GM21723 (cell line): Measurements from ENCODE around the gene ORM2.
A peak's percentile ranks its signal among the peaks of the same experiment; 100 is the strongest.

Experiments used
- ATAC-seq: cut with Tn5 transposase; IDR thresholded peaks from one replicate; pipeline ENCODE4 v1.9.1; 2021; ENCODE audit warnings: mild to moderate bottlenecking, moderate library complexity; ENCODE audit not compliant: unreplicated experiment

Gene ORM2

DNA sequence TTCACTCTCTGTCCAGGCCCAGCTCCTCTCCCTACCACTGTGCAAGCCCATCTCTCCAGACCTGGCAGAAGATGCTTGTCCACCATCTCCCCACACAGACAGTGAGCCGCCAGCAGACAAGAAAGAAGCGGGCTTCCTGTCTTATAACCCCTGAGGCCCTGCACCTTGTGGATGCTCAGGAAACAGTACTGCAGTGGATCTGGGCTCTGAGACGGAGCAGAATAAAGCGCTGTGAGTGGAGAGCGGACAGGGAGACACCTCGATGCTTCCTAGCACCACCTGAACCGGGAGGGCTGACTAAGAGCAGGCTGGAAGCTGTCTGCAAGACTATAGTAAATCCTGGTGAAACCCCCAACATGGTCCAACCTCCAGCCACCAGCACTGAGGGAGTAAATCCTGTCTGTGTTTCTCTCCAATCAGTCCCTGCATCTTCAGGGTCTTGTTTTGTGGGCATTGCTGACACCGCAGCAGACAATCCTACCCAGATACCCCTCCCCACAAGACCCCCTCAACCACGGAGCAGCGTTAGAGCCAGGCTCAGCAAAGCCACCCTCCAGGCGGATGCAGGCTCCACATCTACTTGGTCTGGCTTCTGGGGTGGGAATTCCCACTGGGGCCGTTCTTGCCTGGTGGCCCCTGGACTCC is 18.7 kb downstream of the ORM2 start:
- no peak for ATAC-seq

DNA sequence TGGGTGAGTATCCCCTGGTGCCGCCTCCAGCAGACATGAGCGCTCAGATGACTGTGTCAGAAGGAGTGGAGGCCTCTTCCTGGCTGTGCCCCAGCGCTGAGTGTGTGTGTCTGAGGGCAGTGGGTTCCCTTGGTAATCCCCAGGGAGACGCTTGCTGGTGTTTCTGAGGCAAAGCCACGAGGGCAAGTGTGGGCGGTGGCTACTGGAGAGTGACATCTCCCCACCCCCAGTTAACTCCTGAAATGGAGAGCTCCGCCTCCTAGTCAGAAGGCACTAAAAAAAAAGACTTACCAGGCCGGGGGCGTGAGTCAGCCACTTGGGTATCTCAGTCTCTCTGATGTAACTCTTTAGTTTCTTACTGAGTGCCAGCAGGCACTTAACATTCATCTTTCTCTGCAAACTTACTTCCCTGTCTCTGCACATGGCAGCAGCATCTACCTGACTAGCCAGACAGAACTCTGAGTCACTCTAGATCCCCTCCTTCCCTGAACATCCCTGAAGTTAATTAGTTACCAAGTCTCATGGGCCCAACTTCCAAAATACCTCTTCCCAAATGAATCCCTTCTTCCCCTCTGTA is 19.3 kb downstream of the ORM2 start:
- ATAC-seq, result peak; percentile 92

DNA sequence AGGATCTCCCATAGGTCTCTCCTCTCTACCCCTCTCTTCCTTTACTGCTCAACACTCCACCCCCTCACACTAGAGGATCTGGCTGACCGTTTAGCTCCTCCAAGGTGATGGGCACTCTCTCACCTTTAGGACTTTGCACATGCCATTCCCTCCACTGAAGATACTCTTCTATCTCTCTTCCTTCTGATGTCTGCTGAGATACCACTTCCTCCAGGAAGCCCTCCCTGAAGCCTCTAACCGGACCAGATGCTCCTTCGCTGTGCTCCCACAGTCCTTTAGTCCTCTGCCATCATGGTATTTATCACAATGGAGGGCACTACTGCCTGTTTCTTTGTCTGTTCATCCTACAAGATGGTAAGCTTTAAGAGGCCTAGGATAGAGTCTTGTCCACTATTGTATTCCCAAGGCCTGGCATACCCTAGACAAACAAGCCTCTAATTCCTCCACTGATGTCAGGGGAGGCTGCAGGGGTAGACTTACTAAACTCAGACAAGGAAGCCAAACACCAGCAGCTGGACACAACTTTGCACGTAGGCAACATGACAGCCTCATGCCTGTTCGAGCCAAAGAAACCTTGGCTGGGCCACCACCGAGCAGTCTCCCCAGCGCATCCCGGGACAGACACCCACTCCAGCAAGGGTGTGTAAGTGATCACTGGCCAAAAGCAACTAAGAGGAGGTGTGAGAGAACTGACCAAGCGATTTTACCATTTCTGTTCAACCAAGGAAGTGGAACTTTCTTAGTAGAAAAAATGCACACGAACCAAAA is 20.2 kb downstream of the ORM2 start:
- no peak for ATAC-seq

DNA sequence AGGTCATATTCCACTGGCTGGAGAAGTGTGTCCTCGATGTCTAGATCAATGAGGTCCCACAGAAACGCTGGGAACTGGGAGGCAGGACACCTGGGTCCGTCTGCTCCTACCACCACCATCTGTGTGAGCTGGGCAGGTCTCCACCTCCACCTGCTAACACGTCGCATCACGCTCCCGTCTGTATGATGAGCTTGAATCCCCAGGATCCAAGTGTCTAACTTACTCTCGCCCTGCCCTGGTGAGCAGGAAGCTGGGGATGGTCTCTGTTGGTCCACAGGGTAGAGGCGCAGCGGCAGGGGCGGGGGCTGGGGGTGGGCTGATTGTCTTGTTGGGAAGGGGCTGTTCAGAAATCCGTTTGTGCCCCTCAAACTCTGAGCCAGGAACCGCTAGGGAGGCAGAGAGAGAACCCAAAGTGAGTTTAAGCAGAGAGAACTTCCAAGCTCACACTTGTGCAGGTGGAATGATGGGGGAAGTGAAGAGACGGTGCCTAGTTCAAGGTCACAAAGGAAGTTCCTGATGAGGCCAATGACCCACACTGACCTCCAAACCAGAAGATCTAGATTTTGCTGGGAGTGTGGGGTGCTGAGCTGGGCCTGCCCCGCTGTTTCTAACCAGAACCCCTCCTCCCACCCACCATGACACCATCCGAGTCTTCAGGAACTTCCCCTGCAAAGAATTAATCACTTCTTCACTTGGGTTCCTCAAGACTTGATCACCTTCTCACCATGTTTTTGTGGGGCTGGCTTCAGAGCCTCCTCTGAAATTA is 21.1 kb downstream of the ORM2 start:
- ATAC-seq, result no peak

DNA sequence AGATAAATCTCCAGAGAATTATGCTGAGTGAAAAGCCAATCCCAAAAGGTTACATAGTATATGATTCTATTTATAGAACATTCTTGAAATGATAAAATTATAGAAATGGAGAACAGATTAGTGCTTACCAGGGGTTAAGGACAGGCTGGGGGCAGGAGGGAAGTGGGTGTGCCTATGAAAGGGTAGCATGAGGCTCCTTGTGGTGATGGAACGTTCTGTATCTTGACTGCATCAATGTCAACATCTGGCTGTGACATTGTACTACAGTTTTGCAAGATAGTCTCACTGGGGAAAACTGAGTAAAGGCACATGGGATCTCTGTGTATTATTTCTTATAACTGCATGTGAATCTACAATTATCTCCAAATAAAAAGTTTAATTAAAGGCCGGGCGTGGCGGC is 22.3 kb downstream of the ORM2 start:
- no peak for ATAC-seq

DNA sequence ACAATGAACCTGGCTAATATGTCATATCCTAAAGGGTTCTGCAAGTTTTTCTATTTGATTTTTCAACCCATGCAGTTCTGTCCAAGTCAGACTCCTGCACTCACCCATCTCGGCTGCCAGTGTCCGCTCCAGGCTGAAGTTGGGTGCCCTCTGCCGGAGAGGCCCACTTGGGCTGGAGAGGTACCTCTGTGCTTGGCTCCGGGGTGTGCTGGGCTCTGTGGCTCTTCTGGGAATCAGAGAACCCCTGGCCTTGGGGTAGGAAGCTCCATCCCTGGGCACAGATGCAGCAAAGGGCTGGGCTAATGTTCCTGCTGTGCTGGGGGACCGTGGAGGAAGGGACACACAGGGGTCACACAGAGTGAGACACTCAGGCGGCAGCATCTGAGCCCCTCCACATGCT is 26.2 kb downstream of the ORM2 start:
- ATAC-seq, result no peak

DNA sequence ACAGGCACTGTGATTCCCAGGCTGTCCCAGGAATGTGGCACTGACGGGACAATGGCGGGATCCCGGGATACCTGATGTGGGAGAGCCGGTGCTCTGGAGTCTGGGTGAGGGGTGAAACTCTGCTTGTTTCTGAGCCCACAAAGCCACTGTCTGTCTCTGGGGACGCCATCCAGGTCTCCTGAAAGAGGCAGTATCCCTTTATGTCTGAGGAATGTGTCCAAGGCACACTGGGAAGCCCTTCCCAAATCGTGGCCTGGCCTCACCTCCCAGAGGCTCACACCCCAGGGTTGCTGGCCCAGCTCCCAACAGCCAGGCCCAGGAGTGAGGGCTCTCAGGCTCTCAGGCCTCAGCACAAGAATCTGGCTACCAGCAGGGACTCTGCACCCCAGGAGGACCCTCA is 27.1 kb downstream of the ORM2 start:
- ATAC-seq, result no peak

DNA sequence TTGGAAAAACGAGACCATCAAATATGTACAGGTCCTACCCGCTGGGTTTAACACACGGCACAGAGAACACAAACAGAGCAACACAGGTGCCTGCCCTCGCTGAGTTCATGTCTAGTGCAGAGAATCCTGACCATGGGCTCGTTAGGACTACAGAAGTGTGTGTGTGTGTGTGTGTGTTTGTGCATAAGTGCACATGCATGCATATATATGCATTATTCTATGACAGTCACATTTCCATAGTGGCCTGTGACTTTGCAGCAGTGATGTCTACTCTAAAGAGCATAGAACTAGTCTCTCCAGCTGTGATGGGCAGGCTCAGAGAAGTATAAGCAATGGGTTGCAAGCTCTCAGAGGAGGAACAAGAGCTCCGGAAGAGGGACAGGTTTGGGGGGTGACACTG is 27.7 kb downstream of the ORM2 start:
- no peak for ATAC-seq

DNA sequence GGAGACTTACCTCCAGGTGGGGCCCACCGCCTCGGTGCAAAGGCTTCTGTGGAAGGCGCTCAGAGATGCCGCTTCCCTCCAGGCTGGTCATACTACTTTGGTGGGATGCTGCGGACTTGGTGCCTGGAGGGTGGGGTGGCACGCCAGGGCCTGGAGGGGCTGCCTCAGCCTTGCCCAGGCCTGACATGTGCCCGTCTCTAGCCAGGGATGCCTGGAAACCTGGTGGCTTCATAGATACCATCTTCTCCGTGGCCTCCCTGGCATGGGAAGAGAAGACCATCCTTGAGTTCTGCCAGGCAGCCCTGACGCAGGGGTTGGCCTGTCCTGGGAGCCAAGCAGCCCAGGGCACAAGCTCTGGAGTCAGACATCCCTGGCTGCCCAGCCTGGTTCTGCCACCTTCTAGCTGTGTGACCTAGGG is 28.3 kb downstream of the ORM2 start:
- no peak for ATAC-seq

DNA sequence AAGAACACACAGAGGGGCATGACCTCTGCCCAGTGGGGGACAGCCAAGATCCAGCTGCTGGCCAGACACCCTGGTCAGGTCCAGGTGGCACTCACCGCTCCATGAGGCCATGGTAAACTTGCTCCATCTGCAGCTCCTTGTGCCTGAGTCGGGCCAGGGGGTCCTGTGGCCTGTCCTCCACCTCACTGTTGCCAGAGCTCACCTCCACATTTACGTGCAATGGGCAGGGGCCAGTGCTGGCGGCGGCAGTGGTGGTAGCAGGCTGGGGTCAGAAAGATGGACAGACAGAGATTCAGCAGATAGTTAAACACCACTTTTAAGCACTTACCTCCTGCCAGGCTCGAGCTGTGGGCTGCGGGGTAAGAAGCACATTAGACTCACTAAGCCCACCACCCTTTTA is 30.1 kb downstream of the ORM2 start:
- ATAC-seq, result no peak

DNA sequence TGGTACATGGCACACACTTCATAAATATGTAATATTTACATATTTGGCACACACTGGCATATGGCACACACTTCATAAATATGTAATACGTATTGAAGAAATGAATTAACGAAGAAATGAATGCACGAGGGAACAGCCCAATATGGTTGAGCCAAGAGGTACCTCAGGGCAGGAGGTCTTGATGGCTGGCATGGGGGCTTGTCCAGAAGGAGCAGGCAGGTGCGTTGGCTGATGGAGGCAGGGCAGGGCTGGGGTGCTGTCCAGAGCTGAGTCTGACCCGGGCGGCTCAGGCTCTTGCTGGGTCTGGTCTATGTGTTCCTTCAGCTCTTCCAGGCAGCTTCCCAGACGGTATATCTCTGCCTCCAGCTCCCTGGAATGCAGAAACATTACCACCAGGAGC is 31.9 kb downstream of the ORM2 start:
- no peak for ATAC-seq

DNA sequence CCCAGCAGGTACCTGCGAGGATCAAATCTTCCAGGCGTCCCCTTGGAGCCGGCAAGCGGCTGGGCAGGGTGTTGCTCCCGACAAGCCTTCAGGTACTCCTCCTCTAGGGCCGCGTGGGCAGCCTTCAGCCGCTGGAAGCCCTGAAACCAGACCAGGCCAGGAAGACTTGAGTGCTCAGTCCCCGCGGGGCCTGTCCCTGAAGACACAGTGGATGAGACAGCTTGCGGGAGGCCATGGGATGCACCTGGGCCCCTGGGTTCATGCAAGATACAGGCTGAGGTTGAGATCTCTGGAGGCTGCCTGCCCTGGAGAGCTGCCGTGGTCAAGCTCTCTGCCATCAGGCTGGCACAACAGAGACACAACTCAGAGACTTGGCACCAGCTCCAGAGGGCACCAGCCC is 32.7 kb downstream of the ORM2 start:
- no peak for ATAC-seq

DNA sequence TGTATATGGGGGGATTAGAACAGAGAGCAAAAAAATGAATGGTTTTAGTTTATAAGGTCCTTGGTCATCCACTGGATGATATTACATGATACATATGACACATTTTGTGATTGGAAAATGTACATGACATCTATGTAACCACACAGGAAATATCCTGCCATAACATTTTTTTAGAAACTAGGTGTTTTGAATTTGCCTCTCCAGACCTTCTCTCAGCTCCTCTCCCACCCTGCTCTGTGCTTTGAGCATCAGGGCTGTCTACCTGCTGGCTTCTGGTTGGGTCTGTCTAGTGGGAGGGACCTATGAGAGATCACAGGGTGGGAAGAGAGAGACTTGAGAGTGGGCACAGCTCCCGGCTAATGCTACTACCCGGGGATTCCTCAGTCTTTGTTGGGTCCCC is 33.8 kb downstream of the ORM2 start:
- ATAC-seq, result no peak

DNA sequence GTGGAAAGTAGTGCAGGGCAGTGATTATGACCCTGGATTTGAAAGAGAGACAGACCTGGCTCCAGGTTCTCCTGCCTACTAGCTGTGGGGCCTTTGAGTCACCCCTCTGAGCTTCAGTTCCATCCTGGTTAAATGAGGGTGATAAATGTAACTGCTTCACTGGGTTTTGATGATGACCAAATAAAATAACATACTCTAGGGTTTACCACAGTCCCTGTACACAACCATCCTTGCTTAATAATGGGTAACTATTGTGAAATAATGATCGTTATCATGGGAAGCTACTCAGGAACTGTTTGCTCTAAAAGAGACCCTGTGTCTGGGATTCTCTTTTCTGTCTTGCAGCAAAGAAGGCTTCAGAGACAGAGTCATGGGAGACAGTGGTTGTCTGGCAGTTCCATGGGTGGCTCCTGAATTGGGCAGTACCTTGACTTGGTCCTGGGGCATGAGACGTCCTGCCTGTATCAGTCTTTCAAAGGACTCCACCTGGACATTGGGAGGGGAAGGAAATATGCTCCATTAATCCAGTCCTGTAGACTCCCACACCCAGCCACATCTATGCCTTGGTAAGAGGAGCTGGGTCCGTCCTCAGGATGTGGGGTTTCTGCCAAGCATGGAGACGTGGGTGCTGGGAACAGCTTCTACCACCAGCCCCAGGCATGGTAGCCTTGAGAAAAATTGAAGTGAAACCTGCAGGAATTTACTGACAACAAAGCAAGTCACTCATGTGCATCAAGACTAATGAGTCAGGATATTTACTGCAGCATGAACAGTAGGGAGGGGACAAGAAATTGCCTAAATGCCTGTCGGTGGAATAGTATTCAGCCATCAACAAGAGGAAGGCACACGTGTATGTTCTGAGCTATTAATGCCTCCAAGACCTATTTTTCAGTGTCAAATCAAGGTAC is 34.7 kb downstream of the ORM2 start:
- no peak for ATAC-seq

DNA sequence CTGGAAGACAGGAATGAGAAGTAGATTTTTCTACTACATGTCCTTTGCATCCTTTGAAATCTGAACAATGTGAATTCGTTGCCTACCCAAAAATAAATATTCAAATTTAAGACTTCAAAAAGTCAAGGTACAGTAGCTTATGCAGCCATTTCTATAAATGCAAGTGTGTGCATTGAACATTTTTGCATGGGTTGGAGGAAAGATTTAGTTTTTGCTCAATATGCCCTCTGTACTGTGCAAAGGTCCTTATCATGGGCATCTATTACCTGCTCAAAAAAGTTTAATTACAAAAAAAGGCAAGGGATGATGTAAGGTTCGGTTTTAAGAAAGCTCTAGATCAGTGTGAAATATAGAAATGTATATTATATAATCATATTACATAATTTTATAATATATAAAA is 35.5 kb downstream of the ORM2 start:
- ATAC-seq, result no peak

DNA sequence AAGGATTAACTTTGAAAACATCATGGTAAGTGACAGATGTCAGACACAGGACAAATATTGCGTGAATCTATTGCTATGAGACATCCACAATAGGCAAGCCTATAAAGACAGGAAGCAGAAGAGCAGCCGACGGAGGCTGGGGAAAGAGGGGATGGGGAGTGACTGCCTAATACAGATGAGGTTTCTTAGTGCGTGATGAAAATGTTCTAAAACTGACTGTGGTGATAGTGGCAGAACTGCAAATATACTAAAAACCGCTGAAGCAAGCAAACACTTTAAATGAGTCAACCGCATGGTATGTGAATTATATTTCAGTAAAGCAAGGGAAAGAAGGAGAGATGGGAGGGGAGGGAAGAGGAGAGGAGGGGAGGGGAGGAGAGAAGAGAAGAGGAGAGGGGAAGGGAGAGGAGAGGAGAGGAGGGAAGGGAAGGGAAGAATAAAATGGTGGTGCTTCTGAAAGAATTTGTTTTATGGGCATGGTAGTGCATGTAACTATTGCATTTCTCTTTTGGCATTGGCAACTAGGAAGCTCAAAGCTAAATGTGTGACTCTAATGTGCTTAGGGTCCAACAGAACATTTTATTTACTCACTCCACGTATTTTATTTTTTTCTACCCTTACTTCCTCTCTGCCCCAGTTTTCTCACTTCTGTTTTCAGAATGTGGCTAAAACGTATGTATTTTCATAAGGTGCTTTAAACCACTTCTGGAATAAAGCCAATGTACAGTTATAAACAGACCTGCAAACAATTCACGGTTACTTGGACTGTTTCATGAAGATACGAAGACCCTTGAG is 36.9 kb downstream of the ORM2 start:
- peak; percentile 53 for ATAC-seq

DNA sequence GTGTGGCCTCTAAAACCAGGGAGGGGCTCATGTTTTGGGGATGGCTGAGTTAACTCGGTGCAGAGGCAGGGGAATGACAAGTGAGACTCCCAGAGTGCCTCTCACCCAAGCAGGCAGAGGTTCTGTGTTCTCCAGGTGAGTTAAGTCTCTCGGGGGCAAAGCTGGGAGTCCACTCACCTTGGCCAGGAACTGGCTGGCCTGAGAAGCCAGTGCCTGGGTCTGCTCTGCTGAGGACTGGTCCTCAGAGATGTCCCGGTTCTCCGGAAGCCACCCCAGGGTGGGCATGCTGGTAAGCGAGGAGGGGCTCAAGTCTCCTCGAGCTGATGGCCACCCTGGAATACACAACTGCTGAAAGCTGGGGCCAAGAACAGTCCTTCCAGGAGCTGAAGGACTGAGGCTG is 37.7 kb downstream of the ORM2 start:
- no peak for ATAC-seq

DNA sequence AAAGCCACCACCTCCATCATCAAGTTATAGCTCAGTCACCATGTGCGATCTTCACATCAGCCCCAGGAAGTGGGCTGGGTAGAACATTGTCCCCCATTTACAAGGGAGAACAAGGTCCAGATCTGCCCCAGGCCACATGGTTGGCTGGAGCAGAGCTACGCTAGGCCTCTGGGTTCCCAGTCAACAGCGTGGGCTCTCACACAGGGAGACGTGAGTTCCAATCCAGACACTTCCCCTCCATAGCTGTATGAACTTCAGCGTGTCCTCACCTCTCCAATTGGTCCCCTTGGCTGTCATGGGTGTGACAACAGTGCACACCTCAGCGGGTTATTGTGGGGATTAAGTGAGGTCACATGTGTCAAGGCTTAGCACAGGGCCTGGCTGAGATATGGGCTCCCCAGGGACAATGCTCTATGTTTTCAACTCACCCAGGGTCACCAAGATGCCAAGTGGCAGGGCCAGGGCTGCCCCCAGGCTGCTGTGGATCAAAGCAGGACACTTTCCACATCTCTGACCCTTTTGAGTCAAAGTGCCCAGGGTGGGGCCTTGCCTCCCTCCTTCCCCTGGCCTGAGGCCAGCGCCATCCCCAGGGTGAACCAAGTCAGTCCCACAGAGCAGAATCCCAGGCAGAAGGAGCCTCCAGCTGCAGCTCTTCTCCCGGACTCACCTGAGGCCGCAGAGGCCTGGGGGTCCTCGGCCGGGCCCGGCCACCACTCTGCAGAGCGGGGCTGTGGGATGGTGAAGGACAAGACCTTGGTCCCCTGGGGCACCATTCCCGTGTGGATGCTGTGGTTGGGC is 38.3 kb downstream of the ORM2 start:
- no peak for ATAC-seq
